Lung (tissue), 12 donors: Measurements from ENCODE around the gene KRTAP12-4. TPM values are rescaled to one million over a fixed set of nuclear protein-coding genes. Genes with fewer than 3 reads are reported as not detected.

Source experiments
- ATAC-seq: fragments of 200-7000 bp; cut with Tn5 transposase; one replicate; pipeline ENCODE4 v1.9.1; 2020; ENCODE audit warnings: moderate number of reproducible peaks; ENCODE audit not compliant: insufficient read depth, low FRiP score
- DNase-seq, 3 donors: peaks; one replicate each; pipeline ENCODE4 v3.0.0-alpha.2; 2013 to 2017
- H3K27ac ChIP-seq, 2 donors: one replicate each; pipeline ENCODE4 v1.5.1; 2013; ENCODE audit warnings: mild to moderate bottlenecking in 2 of 2, moderate library complexity in 2 of 2, control low read depth in 1 of 2, inconsistent platforms in 1 of 2, low read depth in 1 of 2, low read length in 1 of 2
- H3K27me3 ChIP-seq, 3 donors: one replicate each; pipeline ENCODE4 v1.5.1; 2013; ENCODE audit warnings: low read length in 2 of 3; ENCODE audit not compliant: control insufficient read depth in 3 of 3, insufficient read depth in 3 of 3
- H3K36me3 ChIP-seq, 4 donors: one replicate each; pipeline ENCODE4 v1.5.1; 2013; ENCODE audit warnings: low read length in 4 of 4, mild to moderate bottlenecking in 1 of 4, moderate library complexity in 1 of 4; ENCODE audit not compliant: control insufficient read depth in 4 of 4, insufficient read depth in 4 of 4
- H3K4me1 ChIP-seq, 5 donors: one replicate each; pipeline ENCODE4 v1.5.1; 2013; ENCODE audit warnings: low read length in 5 of 5, mild to moderate bottlenecking in 2 of 5, moderate library complexity in 1 of 5; ENCODE audit not compliant: control insufficient read depth in 5 of 5, insufficient read depth in 5 of 5
- H3K4me3 ChIP-seq: one replicate; pipeline ENCODE4 v1.5.1; 2013; ENCODE audit warnings: mild to moderate bottlenecking, control low read depth, moderate library complexity
- H3K9ac ChIP-seq, 2 donors: one replicate each; pipeline ENCODE4 v1.5.1; 2013; ENCODE audit warnings: low read length in 2 of 2, control low read depth in 1 of 2; ENCODE audit not compliant: insufficient read depth in 1 of 2
- H3K9me3 ChIP-seq, 4 donors: one replicate each; pipeline ENCODE4 v1.5.1; 2013; ENCODE audit warnings: low read length in 3 of 4, mild to moderate bottlenecking in 1 of 4, moderate library complexity in 1 of 4; ENCODE audit not compliant: control insufficient read depth in 4 of 4, insufficient read depth in 3 of 4
- CTCF ChIP-seq: IDR thresholded peaks from 2 replicates; pipeline ENCODE4 v1.5.1; 2012; ENCODE audit warnings: mild to moderate bottlenecking; ENCODE audit errors: control extremely low read depth, extremely low read depth
- WGBS, 2 donors: extraction: QIAGEN DNeasy Blood & Tissue Kit; methylation state at CpG; one replicate each; pipeline ENCODE4 v1.1.7; 2013; 5-methylcytosine and 5-hydroxymethylcytosine counted together
- polyA plus RNA-seq, 2 donors: library from polyadenylated mRNA; stranded (reverse); fragments of 200-250 nt; gene quantifications; one replicate each; pipeline ENCODE4 v1.2.1, GENCODE V29; 2013
- total RNA-seq, 2 donors: library from RNA; depleted of rRNA in 1 of 2; stranded (reverse); fragments of >200 nt in 1 of 2; gene quantifications; one replicate each; pipeline ENCODE4 v1.2.1, GENCODE V29; 2014 to 2021
- donor health status: control.
- donor health status: control.
- donor health status: Bipolar disorder and iron deficiency.
- donor health status: healthy.
- donor health status: DM: yes; HTN: yes; CAD: no.

Gene KRTAP12-4
- total and polyA plus RNA-seq, 4 donors, result not detected

DNA sequence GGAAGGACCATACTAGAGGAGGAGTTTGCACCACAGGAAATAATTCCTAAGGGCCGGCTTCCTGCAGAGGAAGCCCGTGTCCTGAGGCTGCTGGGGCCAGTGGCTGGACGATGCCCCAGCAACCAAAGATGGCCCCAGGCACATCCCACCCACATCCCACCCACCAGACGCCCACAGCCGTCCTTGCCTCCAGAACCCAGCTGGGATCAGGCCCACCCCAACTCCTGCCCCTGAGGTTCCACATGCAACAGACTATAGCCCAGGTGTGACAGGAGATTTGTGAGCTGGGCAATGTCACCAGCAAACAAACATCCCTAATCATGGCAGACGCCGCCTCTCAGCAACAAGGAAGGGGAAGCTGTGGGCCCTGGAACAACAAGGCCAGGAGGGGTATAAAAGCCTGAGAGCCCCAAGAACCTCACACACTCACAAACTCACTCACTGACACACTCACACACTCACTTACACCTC is 27.8 kb downstream of the KRTAP12-4 start, which contains the start of gene KRTAP10-9:
Gene KRTAP10-9 (plus strand): TSS at position 421 of the 471 bp plus-strand sequence. CDS start 79 bp downstream, outside the sequence.
- Histone ChIP-seq H3K4me1 (peaks cover 0 to 2% (median 0%) of the 10 kb centered on the region in 5 donors), H3K27ac (no peak within 1 kb of the TSS), H3K27me3 (no peaks in the 10 kb centered on the region), H3K4me3 (no peak within 1 kb of the TSS), H3K9ac (no peak within 1 kb of the TSS), H3K36me3 (no peaks in the 10 kb centered on the region), H3K9me3 (peaks cover 0 to 14% (median 12%) of the 10 kb centered on the region in 4 donors)
- DNase-seq, result no peak
- TF ChIP-seq CTCF, result no peak
- ATAC-seq, result no peak
- 52 to 55% methylated on average over 7 of the region's 7 CpGs for WGBS, 2 donors

DNA sequence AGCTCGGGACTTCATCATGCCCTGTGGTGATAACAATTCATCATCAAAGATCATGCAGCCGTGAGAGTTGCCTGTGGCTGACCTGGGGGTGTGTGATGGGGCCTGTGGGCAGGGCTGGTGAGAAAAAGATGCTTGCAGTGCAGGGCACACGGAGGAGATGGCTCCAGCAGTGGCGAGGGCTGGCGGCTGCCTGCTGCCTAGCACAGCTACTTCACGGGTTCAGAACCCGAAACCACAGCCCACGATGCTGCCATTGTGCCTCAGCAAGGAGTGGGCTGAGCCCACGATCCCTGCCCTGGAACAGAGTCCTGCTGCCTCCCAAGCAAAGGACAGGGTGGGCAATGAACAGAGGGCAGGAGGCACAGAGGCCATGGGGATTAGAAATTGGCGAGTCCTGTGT is 28.2 kb downstream of the KRTAP12-4 start:
- DNase-seq (no peak), ATAC-seq (no peak)
- no peak overlapping the region for H3K9ac ChIP-seq
- WGBS, 2 donors, result 78 to 81% methylated on average over 10 of the region's 10 CpGs
- no peak overlapping the region for H3K27ac ChIP-seq
- no peak for TF ChIP-seq CTCF
- H3K27me3 ChIP-seq, result no peaks in the 10 kb centered on the region
- peaks cover 0 to 15% (median 11%) of the 10 kb centered on the region in 4 donors for H3K9me3 ChIP-seq
- no peak overlapping the region for H3K4me3 ChIP-seq
- H3K36me3 ChIP-seq, result no peaks in the 10 kb centered on the region
- peaks cover 0 to 2% (median 0%) of the 10 kb centered on the region in 5 donors for H3K4me1 ChIP-seq

DNA sequence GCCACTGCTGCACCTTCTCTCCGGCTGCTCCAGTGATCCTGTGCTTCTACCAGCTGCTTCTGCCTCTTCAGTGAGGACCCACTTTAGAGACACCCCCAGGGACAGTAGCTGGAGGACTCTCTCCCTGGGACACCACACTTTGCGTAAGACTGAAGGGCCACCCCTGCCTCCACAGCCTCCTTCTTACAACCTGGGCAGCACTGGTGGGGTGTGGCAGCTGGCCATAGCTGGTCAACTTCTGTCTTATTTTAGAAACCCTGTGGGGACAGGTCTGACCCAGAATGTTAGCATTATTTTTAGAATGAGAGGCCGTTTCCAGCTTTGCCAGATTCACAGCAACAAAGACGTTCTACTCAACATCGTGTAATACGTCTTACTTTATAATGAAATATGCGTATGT is 28.7 kb downstream of the KRTAP12-4 start:
- no peak overlapping the region for H3K27ac ChIP-seq
- no peak for TF ChIP-seq CTCF
- H3K9ac ChIP-seq, result no peak overlapping the region
- H3K9me3 ChIP-seq, result peaks cover 0 to 15% (median 9%) of the 10 kb centered on the region in 4 donors
- DNase-seq (no peak), ATAC-seq (no peak)
- no peak overlapping the region for H3K4me3 ChIP-seq
- WGBS, 2 donors, result 92% methylated on average over 7 of the region's 7 CpGs
- no peaks in the 10 kb centered on the region for H3K27me3 ChIP-seq
- H3K36me3 ChIP-seq, result no peaks in the 10 kb centered on the region
- peaks cover 0 to 2% (median 0%) of the 10 kb centered on the region in 5 donors for H3K4me1 ChIP-seq

GRCh38 chr21:44623575-44623974 is 30.9 kb downstream of the KRTAP12-4 start:
- Histone ChIP-seq H3K27me3 (no peaks in the 10 kb centered on the region), H3K9ac (no peak overlapping the region), H3K27ac (no peak overlapping the region), H3K9me3 (peaks cover 0 to 13% (median 7%) of the 10 kb centered on the region in 4 donors), H3K4me3 (no peak overlapping the region), H3K4me1 (peaks cover 0 to under 1% (median 0%) of the 10 kb centered on the region in 5 donors), H3K36me3 (no peaks in the 10 kb centered on the region)
- DNase-seq, result no peak
- ATAC-seq, result no peak
- no peak for TF ChIP-seq CTCF
